ENCODE results near the gene TERT.

TERT gene

DNA sequence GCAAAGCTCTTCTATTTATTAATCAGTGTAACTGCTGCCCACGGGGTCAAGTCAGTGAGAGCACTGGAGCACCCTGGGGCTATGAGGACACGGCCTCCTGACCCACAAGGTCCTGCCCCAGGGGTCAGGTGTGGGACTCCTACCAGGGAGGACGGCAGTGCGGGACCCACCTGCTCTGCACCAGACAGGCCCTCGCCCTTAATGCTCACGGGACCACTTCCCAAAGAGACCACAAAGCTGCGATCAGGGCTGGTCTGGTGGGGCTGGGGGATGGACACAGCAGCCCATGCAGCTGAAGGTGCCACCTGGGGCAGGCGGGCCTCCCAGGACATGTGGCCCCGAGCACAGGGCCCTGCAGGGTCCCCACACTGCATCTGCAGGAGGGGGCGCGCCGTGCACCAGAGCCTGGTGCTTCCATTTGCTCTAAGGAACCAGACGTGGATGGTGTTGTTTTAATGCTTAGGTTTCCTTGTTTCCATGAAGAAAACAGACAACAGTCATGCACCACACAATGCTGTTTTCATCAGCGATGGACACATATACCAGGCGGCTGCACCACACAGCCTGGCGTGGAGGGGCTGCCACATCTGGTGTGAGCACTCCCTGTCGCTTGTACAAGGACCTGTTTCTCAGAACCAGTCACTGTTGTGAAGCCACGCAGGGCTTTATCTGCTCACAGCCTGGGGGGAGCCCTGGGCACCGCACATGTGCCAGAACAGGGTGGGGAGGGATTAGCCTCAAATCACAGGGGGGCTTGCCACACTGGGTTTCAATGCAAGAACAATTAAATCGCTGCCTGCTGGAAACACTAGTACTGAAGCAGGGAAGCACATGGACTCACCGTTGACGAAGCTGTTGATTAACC is 27.4 kb upstream of the TERT start:
- Histone ChIP-seq H3K36me3 (ENCODE audit: insufficient read depth, low read depth, low read length) (peaks cover 85% of the 10 kb centered on the region), H3K4me1 (ENCODE audit: insufficient read depth, low read length) (no peaks in the 10 kb centered on the region), H3K9me3 (ENCODE audit: insufficient read depth, low read depth, low read length) (no peaks in the 10 kb centered on the region), H3K27me3 (ENCODE audit: insufficient read depth, low read length) (no peaks in the 10 kb centered on the region), H3K27ac (ENCODE audit: low read length) (no peak overlapping the region), H3K4me3 (ENCODE audit: low read length) (no peak overlapping the region), H3K9ac (ENCODE audit: low read depth, low read length) (no peak overlapping the region)

DNA sequence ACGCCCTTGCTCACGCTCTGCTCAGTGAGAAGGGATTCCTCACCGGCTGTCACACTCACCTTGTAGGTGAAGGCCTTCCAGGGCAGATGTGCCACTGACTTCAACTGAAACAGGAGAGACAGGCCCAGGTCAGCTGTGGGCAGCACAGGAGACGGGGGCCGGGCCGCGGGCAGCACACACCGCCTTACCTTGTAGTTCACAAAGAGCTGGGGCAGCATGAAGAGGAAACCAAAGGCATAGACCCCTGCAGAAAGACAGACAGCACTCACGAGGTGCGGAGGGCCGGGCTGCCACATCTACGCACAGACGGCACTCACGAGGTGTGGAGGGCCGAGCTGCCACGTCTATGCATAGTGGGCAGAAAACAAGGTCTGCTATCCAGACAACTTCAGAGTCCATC is 26.7 kb upstream of the TERT start:
- peaks cover 91% of the 10 kb centered on the region for H3K36me3 ChIP-seq (ENCODE audit: insufficient read depth, low read depth, low read length)
- H3K9me3 ChIP-seq (ENCODE audit: insufficient read depth, low read depth, low read length), result no peaks in the 10 kb centered on the region
- no peak overlapping the region for H3K27ac ChIP-seq (ENCODE audit: low read length)
- H3K9ac ChIP-seq (ENCODE audit: low read depth, low read length), result no peak overlapping the region
- peaks cover 3% of the 10 kb centered on the region; the same call in 1 of the 2 replicates for H3K4me1 ChIP-seq (ENCODE audit: insufficient read depth, low read length)
- H3K4me3 ChIP-seq (ENCODE audit: low read length), result no peak overlapping the region
- H3K27me3 ChIP-seq (ENCODE audit: insufficient read depth, low read length), result no peaks in the 10 kb centered on the region

DNA sequence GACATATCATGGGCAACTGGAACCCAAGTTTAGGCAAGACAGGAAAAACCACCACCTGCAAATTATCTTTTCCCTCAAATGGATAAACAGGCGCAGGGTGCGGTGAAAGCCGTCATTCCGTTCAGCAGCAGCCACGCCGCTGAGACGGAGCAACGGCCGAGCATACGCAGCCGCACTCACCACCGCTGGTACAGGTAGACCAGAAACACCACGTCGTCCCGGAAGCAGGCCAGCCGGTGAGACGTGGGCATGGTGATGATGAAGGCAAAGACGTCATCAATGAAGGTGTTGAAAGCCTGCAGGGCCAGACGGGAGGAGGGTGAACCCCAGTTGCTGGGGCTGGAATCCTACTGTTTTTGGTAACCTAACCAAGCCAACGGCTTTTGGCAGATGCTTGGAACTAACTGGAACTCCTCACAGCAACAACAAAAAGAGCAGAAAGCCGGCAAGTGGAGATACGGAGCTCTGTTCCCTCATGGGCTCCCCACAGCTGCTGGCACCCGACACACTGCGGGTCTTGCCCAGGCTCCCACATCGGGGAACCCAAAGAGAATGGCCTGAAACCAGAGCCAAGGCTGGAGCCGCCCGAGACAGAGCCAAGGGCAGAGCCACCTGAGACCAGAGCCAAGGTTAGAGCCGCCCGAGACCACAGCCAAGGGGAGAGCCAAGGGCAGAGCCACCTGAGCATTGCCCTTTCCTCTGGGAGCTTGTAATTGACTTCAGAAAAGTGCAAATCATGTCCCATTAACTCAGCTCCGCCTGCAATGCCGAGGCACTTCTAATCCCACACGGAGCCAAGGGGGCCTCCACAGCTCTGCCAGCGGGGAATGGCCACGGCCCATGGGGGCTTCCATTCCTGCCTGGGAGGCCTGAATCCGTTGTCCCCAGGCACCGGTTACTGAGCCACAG is 25.8 kb upstream of the TERT start:
- H3K4me3 ChIP-seq (ENCODE audit: low read length), result no peak overlapping the region
- H3K36me3 ChIP-seq (ENCODE audit: insufficient read depth, low read depth, low read length), result peaks cover 87% of the 10 kb centered on the region
- H3K4me1 ChIP-seq (ENCODE audit: insufficient read depth, low read length), result peaks cover 12% of the 10 kb centered on the region; the same call in 1 of the 2 replicates
- no peaks in the 10 kb centered on the region for H3K27me3 ChIP-seq (ENCODE audit: insufficient read depth, low read length)
- H3K9me3 ChIP-seq (ENCODE audit: insufficient read depth, low read depth, low read length), result no peaks in the 10 kb centered on the region
- no peak overlapping the region for H3K27ac ChIP-seq (ENCODE audit: low read length)
- no peak overlapping the region for H3K9ac ChIP-seq (ENCODE audit: low read depth, low read length)

DNA sequence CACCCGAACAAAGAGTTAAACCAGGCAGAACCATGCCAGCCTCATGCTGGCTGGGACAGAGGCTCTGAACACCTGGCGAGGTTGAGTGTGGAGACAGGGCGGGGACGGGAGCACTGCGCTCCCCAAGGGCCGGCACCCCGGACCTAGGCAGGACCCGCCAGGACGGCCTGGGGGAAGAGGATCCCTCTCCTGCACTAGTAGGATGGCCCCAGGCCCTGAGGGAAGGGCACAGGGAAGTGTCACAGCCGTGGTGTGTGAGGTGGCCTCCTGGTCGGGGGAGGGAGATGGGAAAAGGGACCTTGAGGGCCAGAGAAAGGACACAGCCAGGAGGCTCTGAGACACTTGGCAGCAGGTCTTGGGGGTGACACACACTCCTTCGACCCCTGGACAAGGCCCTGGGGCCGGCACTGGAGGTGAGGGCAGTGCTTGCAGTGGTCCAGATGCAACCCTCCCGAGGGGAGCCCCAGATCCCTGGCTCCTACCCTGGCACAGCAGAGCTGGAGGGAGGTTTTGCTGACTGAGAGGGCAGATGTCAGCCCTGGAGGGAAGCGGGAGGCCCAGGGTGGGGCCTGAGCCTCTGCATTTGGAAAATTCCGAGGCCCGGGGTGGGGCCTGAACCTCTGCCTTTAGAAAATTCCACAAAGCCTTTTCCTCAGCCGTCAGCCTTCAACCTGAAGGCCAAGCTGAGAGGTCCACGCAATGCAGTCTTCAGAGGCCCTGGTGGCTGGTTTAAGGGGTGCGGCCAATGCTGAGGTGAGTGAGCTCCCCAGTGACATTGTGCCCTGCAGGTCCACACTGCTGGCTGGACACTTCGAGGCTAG is 24.8 kb upstream of the TERT start:
- peaks cover 14% of the 10 kb centered on the region; the same call in 1 of the 2 replicates for H3K4me1 ChIP-seq (ENCODE audit: insufficient read depth, low read length)
- no peak overlapping the region for H3K9ac ChIP-seq (ENCODE audit: low read depth, low read length)
- no peaks in the 10 kb centered on the region for H3K9me3 ChIP-seq (ENCODE audit: insufficient read depth, low read depth, low read length)
- H3K27ac ChIP-seq (ENCODE audit: low read length), result no peak overlapping the region
- H3K27me3 ChIP-seq (ENCODE audit: insufficient read depth, low read length), result no peaks in the 10 kb centered on the region
- peaks cover 76% of the 10 kb centered on the region for H3K36me3 ChIP-seq (ENCODE audit: insufficient read depth, low read depth, low read length)
- H3K4me3 ChIP-seq (ENCODE audit: low read length), result no peak overlapping the region

DNA sequence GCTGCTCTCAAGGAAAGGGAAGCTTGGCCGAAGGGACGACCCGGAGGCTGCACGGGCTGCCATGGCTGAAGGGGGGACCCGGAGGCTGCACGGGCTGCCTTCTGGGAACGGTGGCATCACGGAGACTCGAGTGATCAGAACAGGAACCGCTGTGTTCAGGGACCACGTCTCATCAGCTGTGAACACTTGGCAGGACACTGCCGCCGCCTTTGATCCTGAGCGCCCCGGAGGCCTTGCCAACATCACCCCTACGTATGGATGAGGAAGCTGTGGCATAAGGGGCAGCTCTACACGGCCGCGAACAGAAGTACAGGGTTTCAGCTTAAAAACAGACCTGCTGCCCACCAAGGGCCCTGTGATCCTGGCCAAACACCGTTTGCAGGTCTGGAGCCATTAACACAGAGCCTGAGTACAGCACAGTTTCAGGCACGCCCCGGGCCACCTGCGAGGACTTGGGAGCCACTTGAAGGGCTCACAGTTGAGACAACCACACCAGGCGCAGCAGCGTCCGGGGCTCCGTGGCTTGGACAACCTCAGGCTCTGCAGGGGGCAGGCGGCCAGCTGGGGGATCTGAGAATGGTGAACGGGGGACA is 23.9 kb upstream of the TERT start:
- Histone ChIP-seq H3K4me1 (ENCODE audit: insufficient read depth, low read length) (peaks cover 14% of the 10 kb centered on the region; the same call in 1 of the 2 replicates), H3K36me3 (ENCODE audit: insufficient read depth, low read depth, low read length) (peaks cover 67% of the 10 kb centered on the region), H3K9ac (ENCODE audit: low read depth, low read length) (no peak overlapping the region)

DNA sequence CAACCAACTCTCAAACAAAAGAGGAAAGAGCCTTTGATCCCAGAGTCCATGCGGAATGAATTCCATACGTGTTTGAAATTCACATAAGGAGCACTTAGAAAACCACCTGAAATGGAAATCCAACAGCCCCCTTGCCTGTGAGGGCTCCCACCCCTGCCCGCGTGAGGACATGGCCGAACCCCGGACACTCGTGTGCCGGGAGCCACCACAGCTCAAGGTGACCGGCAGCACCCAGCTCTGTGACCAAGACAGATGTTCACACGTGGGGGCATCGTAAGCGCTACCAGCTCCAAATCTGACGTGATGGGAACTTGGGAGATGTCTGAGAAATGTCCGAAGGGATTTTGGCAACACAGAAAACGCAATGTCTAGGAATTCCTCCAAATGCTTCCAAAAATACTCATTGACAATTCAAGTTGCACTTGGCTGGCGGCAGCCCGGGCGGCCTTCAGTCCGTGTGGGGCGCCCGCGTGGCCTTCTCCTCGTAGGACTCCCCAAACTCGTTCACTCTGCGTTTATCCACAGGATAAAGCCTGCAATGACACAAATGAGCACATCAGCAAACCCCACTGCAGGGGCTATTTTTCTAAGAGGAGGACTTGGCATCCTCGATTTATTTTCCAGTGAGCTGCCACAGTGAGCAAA is 23.2 kb upstream of the TERT start:
- Histone ChIP-seq H3K4me3 (ENCODE audit: low read length) (no peak overlapping the region), H3K9ac (ENCODE audit: low read depth, low read length) (no peak overlapping the region), H3K27ac (ENCODE audit: low read length) (no peak overlapping the region), H3K9me3 (ENCODE audit: insufficient read depth, low read depth, low read length) (no peaks in the 10 kb centered on the region), H3K27me3 (ENCODE audit: insufficient read depth, low read length) (no peaks in the 10 kb centered on the region), H3K4me1 (ENCODE audit: insufficient read depth, low read length) (peaks cover 14% of the 10 kb centered on the region; the same call in 1 of the 2 replicates), H3K36me3 (ENCODE audit: insufficient read depth, low read depth, low read length) (peaks cover 60% of the 10 kb centered on the region)

More for the DNA sequence above, 23.9 kb upstream of the TERT start:
- H3K9me3 ChIP-seq (ENCODE audit: insufficient read depth, low read depth, low read length), result no peaks in the 10 kb centered on the region
- no peaks in the 10 kb centered on the region for H3K27me3 ChIP-seq (ENCODE audit: insufficient read depth, low read length)
- H3K4me3 ChIP-seq (ENCODE audit: low read length), result no peak overlapping the region
- H3K27ac ChIP-seq (ENCODE audit: low read length), result no peak overlapping the region

DNA sequence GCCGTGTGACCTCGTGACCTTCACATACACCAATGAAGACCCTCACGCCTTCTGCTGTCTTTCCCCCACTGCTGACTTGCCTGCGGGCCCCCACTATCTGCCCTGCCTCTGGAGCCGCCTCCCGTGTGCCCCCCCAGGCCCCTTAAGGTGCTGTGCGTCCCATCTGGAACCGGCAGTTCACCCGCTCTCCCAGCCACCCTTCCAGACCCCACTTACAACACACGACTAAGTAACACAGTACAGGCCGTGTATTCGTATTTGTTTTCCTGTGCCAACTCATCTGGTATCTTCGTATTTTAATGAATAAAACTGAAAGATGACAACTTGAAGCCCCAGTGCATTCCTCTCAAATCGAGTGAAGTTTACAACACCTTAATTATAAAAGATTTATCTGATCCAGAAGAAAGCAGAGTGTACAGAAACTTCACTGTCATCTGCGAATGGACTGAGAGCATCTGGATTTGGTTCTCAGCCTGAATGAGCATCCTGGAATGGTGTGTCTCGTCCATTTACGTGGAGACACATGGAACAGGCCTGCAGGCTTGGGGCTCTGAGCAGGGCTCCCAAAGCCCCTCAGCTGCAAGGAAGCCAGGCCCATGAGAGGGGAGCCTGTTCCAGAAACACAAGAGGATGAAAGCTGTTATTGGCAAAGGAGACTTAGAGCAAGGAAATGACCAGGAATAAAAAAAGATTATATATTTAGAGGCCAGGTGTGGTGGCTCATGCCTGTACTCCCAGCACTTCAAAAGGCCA is 21.9 kb upstream of the TERT start:
- no peak overlapping the region; the same call in 1 of the 2 replicates for H3K4me3 ChIP-seq (ENCODE audit: low read length)
- H3K27ac ChIP-seq (ENCODE audit: low read length), result no peak overlapping the region
- H3K9me3 ChIP-seq (ENCODE audit: insufficient read depth, low read depth, low read length), result no peaks in the 10 kb centered on the region
- H3K4me1 ChIP-seq (ENCODE audit: insufficient read depth, low read length), result peaks cover 14% of the 10 kb centered on the region; the same call in 1 of the 2 replicates
- H3K27me3 ChIP-seq (ENCODE audit: insufficient read depth, low read length), result no peaks in the 10 kb centered on the region
- H3K36me3 ChIP-seq (ENCODE audit: insufficient read depth, low read depth, low read length), result peaks cover 49% of the 10 kb centered on the region
- H3K9ac ChIP-seq (ENCODE audit: low read depth, low read length), result peak overlapping the region; percentile 33; the same call in 1 of the 2 replicates

DNA sequence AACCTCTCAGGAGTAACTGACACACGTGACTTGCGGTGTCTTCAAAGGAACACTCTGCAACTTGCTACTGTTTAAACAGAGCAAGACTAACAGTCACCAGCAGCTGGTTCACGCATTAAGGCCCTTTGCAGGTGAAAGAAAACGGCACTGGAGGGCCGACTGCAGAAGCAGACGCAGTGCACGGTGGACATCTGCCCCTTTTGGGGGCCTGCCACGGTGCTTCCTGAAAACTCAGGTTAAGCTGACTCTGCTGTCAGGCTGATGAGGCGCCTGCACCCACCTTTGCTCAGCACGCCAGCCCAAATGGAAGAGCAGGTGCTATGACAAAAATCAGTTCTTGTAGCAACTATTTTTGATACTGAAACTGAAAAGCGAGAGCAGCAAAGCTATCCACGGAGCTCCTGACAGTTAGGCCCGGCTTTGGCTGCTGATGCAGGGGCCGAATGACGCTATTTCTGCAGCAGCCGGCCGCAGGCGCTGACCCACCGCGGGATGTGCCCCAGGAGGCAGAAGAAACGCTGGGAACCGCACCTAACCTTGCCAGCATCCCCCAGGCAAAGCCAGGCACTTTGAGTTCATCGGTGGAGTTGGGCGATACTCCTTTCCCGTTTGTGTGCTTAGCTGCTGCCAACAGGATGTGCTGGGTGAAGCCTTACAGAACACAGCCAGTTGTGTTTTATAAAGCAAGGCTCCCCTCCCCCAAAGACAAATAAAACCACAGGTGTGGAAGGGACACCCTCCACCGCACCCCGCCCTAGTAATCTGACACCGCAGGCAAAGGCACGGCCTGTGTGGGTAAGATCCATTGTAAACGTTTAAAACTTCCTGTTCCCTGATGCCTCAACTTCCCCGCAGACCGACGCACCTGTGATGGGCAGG is 21.1 kb upstream of the TERT start:
- peaks cover 41% of the 10 kb centered on the region for H3K36me3 ChIP-seq (ENCODE audit: insufficient read depth, low read depth, low read length)
- H3K9ac ChIP-seq (ENCODE audit: low read depth, low read length), result peak overlapping the region; percentile 33; the same call in 1 of the 2 replicates
- no peaks in the 10 kb centered on the region for H3K27me3 ChIP-seq (ENCODE audit: insufficient read depth, low read length)
- H3K27ac ChIP-seq (ENCODE audit: low read length), result peak overlapping the region; percentile 22
- H3K4me3 ChIP-seq (ENCODE audit: low read length), result peak overlapping the region; percentile 55
- peaks cover 3% of the 10 kb centered on the region; the same call in 1 of the 2 replicates for H3K9me3 ChIP-seq (ENCODE audit: insufficient read depth, low read depth, low read length)
- peaks cover 14% of the 10 kb centered on the region; the same call in 1 of the 2 replicates for H3K4me1 ChIP-seq (ENCODE audit: insufficient read depth, low read length)

DNA sequence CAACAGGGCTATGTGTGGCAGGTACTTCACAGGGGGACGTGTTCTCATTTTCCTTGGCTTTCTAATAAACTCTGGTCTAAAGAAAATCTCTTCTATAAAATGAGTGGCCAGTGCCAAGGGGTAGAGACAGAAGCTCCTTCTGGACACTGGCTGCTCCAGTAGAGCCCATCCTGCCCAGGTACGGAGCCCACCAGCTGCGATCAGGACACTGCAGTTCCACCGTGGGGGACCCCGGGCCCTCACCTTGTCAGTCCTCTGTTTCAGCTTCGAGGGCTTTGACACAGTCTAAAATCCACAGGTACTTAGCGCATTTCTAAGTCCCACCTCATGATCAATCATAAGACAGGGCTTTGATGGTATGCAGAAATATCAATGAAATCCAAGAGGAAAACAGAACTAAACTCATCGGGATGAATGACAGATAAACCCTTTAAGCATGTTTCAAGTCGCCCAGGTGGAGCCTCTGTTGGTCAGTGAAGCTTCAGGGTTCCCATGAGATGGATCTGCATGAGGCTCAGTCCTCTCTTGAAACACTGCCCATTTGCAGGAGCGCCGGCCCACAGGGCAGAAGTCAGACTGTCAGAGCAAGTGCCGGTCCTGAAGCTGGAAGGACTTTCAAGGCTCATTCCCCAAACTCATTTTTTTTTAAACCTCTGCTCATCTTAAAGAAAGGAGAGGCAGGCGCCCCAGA is 20.3 kb upstream of the TERT start:
- Histone ChIP-seq H3K4me3 (ENCODE audit: low read length) (no peak overlapping the region; the same call in 1 of the 2 replicates), H3K27me3 (ENCODE audit: insufficient read depth, low read length) (no peaks in the 10 kb centered on the region), H3K9me3 (ENCODE audit: insufficient read depth, low read depth, low read length) (peaks cover 7% of the 10 kb centered on the region), H3K9ac (ENCODE audit: low read depth, low read length) (no peak overlapping the region; the same call in 1 of the 2 replicates), H3K36me3 (ENCODE audit: insufficient read depth, low read depth, low read length) (peaks cover 33% of the 10 kb centered on the region), H3K4me1 (ENCODE audit: insufficient read depth, low read length) (peaks cover 14% of the 10 kb centered on the region; the same call in 1 of the 2 replicates), H3K27ac (ENCODE audit: low read length) (no peak overlapping the region)

Data from iPS-20b (cell line).